HEK293 (cell line): ENCODE data around the gene RHBDF1.
A peak's percentile ranks its signal among the peaks of the same experiment; 100 is the strongest.

ENCODE experiments used
- CTCF ChIA-PET: fragments of 350-600 bp; formaldehyde crosslinking; extraction: SDS; loops from one replicate; lab custom pipeline; 2021; ENCODE audit warnings: antibody characterized with exemption; lab: Yijun Ruan, JAX
- POLR2A ChIA-PET: fragments of 300-600 bp; formaldehyde crosslinking; extraction: SDS; loops from one replicate; lab custom pipeline; 2020; ENCODE audit warnings: antibody characterized with exemption, inconsistent platforms; lab: Yijun Ruan, JAX
- H3K27ac ChIP-seq: fragments of 200-500 bp; sonication (Bioruptor generic); 2 replicates; pipeline ENCODE4 v1.5.1; 2014; ENCODE audit warnings: low read depth, low read length, control low read depth, inconsistent platforms; ENCODE audit errors: extremely low read depth
- H3K36me3 ChIP-seq, 2 experiments: fragments of 200-500 bp in 1 of 2; sonication (Bioruptor generic) in 1 of 2; 1 replicate in 1 of 2; 2 replicates in 1 of 2; pipeline ENCODE4 v1.5.1; 2014 to 2017; ENCODE audit warnings: inconsistent platforms in 2 of 2, low read length in 2 of 2; ENCODE audit not compliant: control insufficient read depth in 2 of 2, insufficient read depth in 1 of 2
- H3K4me1 ChIP-seq: fragments of 200-500 bp; sonication (Bioruptor generic); 2 replicates; pipeline ENCODE4 v1.5.1; 2014; ENCODE audit warnings: mild to moderate bottlenecking, low read length, inconsistent platforms; ENCODE audit not compliant: control insufficient read depth, insufficient read depth
- H3K4me3 ChIP-seq: 2 replicates; pipeline ENCODE4 v1.5.1; 2011; ENCODE audit warnings: low read depth, mild to moderate bottlenecking, control low read depth, low read length, moderate library complexity
- H3K9me3 ChIP-seq: fragments of 200-500 bp; sonication (Bioruptor generic); 2 replicates; pipeline ENCODE4 v1.5.1; 2014; ENCODE audit warnings: low read depth, low read length, inconsistent platforms; ENCODE audit not compliant: control insufficient read depth, insufficient read depth
- GLIS1 ChIP-seq: fragments of 450-650 bp; formaldehyde crosslinking; IDR thresholded peaks from 2 replicates; pipeline ENCODE4 v1.5.1; 2016; ENCODE audit warnings: missing biosample characterization, missing genetic modification characterization
- KLF16 ChIP-seq: fragments of 450-650 bp; formaldehyde crosslinking; IDR thresholded peaks from 2 replicates; pipeline ENCODE4 v1.5.1; 2017; ENCODE audit warnings: missing biosample characterization, missing genetic modification characterization
- REST ChIP-seq: fragments of 450-650 bp; formaldehyde crosslinking; IDR thresholded peaks from 2 replicates; pipeline ENCODE4 v1.5.1; 2016; ENCODE audit warnings: missing biosample characterization, missing genetic modification characterization
- SALL2 ChIP-seq: fragments of 450-650 bp; formaldehyde crosslinking; IDR thresholded peaks from 2 replicates; pipeline ENCODE4 v1.5.0; 2017; ENCODE audit warnings: missing biosample characterization, mild to moderate bottlenecking, missing genetic modification characterization, borderline replicate concordance
- ZBTB10 ChIP-seq: fragments of 450-650 bp; formaldehyde crosslinking; IDR thresholded peaks from 2 replicates; pipeline ENCODE4 v1.5.1; 2016; ENCODE audit warnings: missing biosample characterization, missing genetic modification characterization
- ZBTB49 ChIP-seq: fragments of 450-650 bp; formaldehyde crosslinking; IDR thresholded peaks from 2 replicates; pipeline ENCODE4 v1.5.1; 2016; ENCODE audit warnings: missing biosample characterization, missing genetic modification characterization, low read depth
- ZBTB7A ChIP-seq: fragments of 450-650 bp; formaldehyde crosslinking; IDR thresholded peaks from 2 replicates; pipeline ENCODE4 v1.5.1; 2016; ENCODE audit warnings: low read depth, missing biosample characterization, missing genetic modification characterization
- ZBTB8A ChIP-seq: fragments of 450-650 bp; formaldehyde crosslinking; IDR thresholded peaks from 2 replicates; pipeline ENCODE4 v1.5.1; 2016; ENCODE audit warnings: missing biosample characterization, missing genetic modification characterization
- ZFP69B ChIP-seq: fragments of 450-650 bp; formaldehyde crosslinking; IDR thresholded peaks from 2 replicates; pipeline ENCODE4 v1.5.1; 2016; ENCODE audit warnings: missing biosample characterization, missing genetic modification characterization
- ZNF138 ChIP-seq: fragments of 450-650 bp; formaldehyde crosslinking; IDR thresholded peaks from 2 replicates; pipeline ENCODE4 v1.5.1; 2016; ENCODE audit warnings: missing biosample characterization, missing genetic modification characterization, borderline replicate concordance
- ZNF146 ChIP-seq: fragments of 450-650 bp; formaldehyde crosslinking; IDR thresholded peaks from 2 replicates; pipeline ENCODE4 v1.5.1; 2016; ENCODE audit warnings: missing biosample characterization, missing genetic modification characterization
- ZNF16 ChIP-seq: fragments of 450-650 bp; formaldehyde crosslinking; IDR thresholded peaks from 2 replicates; pipeline ENCODE4 v1.5.1; 2016; ENCODE audit warnings: low read depth, missing biosample characterization, missing genetic modification characterization
- ZNF175 ChIP-seq: fragments of 450-650 bp; formaldehyde crosslinking; IDR thresholded peaks from 2 replicates; pipeline ENCODE4 v1.5.1; 2016; ENCODE audit warnings: missing biosample characterization, missing genetic modification characterization
- ZNF19 ChIP-seq: fragments of 450-650 bp; formaldehyde crosslinking; IDR thresholded peaks from 2 replicates; pipeline ENCODE4; 2016; ENCODE audit warnings: missing biosample characterization, missing genetic modification characterization, low read depth
- ZNF26 ChIP-seq: fragments of 450-650 bp; formaldehyde crosslinking; IDR thresholded peaks from 2 replicates; pipeline ENCODE4 v1.5.1; 2016; ENCODE audit warnings: missing biosample characterization, missing genetic modification characterization
- ZNF311 ChIP-seq: fragments of 450-650 bp; formaldehyde crosslinking; IDR thresholded peaks from 2 replicates; pipeline ENCODE4 v1.5.1; 2017; ENCODE audit warnings: missing biosample characterization, missing genetic modification characterization, borderline replicate concordance
- ZNF416 ChIP-seq: fragments of 450-650 bp; formaldehyde crosslinking; IDR thresholded peaks from 2 replicates; pipeline ENCODE4 v1.5.1; 2016; ENCODE audit warnings: missing biosample characterization, missing genetic modification characterization
- ZNF510 ChIP-seq: fragments of 450-650 bp; formaldehyde crosslinking; IDR thresholded peaks from 2 replicates; pipeline ENCODE4 v1.5.1; 2018; ENCODE audit warnings: mild to moderate bottlenecking, missing genetic modification characterization, missing biosample characterization; ENCODE audit not compliant: insufficient replicate concordance
- ZNF513 ChIP-seq: fragments of 450-650 bp; IDR thresholded peaks from 2 replicates; pipeline ENCODE4 v1.5.1; 2018; ENCODE audit warnings: missing biosample characterization, missing genetic modification characterization
- ZNF596 ChIP-seq: fragments of 450-650 bp; IDR thresholded peaks from 2 replicates; pipeline ENCODE4 v1.5.0; 2018; ENCODE audit warnings: missing biosample characterization, mild to moderate bottlenecking, missing genetic modification characterization, moderate library complexity
- ZNF626 ChIP-seq: fragments of 450-650 bp; sonication (Bioruptor Pico); formaldehyde crosslinking; IDR thresholded peaks from 2 replicates; pipeline ENCODE4 v1.5.1; 2018; ENCODE audit warnings: missing biosample characterization, missing genetic modification characterization, inconsistent platforms
- ZNF76 ChIP-seq: fragments of 450-650 bp; formaldehyde crosslinking; IDR thresholded peaks from 2 replicates; pipeline ENCODE4; 2016; ENCODE audit warnings: low read depth, missing biosample characterization, missing genetic modification characterization, borderline replicate concordance
- ZNF791 ChIP-seq: fragments of 450-650 bp; formaldehyde crosslinking; IDR thresholded peaks from 2 replicates; pipeline ENCODE4 v1.5.1; 2016; ENCODE audit warnings: missing biosample characterization, missing genetic modification characterization

The RHBDF1 gene

GRCh38 chr16:66309-67182 lies 5.9 kb downstream of the RHBDF1 start (continued):
- TF ChIP-seq ZBTB49 (tag by site-specific recombination): no peak
- no peak for TF ChIP-seq KLF16 (tag by site-specific recombination)
- no peak for TF ChIP-seq ZNF175 (tag by site-specific recombination)
- TF ChIP-seq ZNF138 (tag by site-specific recombination): no peak
- TF ChIP-seq ZNF26 (tag by site-specific recombination): no peak
- no peak for TF ChIP-seq ZBTB8A (tag by site-specific recombination)
- TF ChIP-seq ZNF311 (tag by site-specific recombination): no peak
- TF ChIP-seq ZNF416 (tag by site-specific recombination): no peak
- no peak; the same call in 1 of the 2 replicates for TF ChIP-seq GLIS1 (tag by site-specific recombination)
- TF ChIP-seq ZBTB7A: no peak

GRCh38 chr16:65745-66144 lies 6.7 kb downstream of the RHBDF1 start:
- POLR2A ChIA-PET: interaction anchor here (0.7 to 1.9 kb wide), 7 partner anchors 13 to 298 kb away, joined by 3 to 13 read pairs (median 4); partner anchors contain the start of genes POLR3K and SNRNP25
- Histone ChIP-seq H3K4me1 (no peaks in the 10 kb centered on the region), H3K27ac (no peak overlapping the region), H3K9me3 (no peaks in the 10 kb centered on the region), H3K36me3 (peaks cover 0 to 31% of the 10 kb centered on the region in 2 experiments; a peak in 1 of 3 replicates), H3K4me3 (no peak overlapping the region)
- CTCF ChIA-PET: interaction anchor here (0.6 to 6.3 kb wide), 31 partner anchors 9 to 430 kb away, joined by 3 to 245 read pairs (median 5); partner anchors contain the start of genes HBQ1, POLR3K and SNRNP25
- TF ChIP-seq ZNF76 (no peak), ZNF626 (no peak), ZNF19 (tag by site-specific recombination) (no peak), ZFP69B (tag by site-specific recombination) (peak; percentile 63; the same call in 1 of the 2 replicates), ZNF596 (tag by site-specific recombination) (no peak), ZNF146 (tag by site-specific recombination) (no peak), ZNF16 (tag by site-specific recombination) (no peak), ZNF510 (tag by site-specific recombination) (no peak), ZBTB10 (tag by site-specific recombination) (no peak), ZNF791 (no peak), SALL2 (tag by site-specific recombination) (no peak), GLIS1 (tag by site-specific recombination) (peak; percentile 65), REST (tag by site-specific recombination) (peak; percentile 52), ZNF513 (tag by site-specific recombination) (no peak)
